Fibroblast of mammary gland (primary cell): ENCODE results near the gene KRTAP4-1.
A peak's percentile ranks its signal among the peaks of the same experiment; 100 is the strongest.
"Not testable (repeated sequence)": the region's sequence is repeated elsewhere in the genome, so short reads cannot be mapped to it uniquely, and the experiment has no call there.

Source experiments
- DNase-seq: peaks from one replicate; pipeline ENCODE4 v3.0.0-alpha.2; 2010; ENCODE audit warnings: low read depth
- H3K4me3 ChIP-seq: 2 replicates; pipeline ENCODE4 v1.5.1; 2011; ENCODE audit warnings: low read depth, mild to moderate bottlenecking, low read length, moderate library complexity; ENCODE audit not compliant: control insufficient read depth
- CTCF ChIP-seq: conservative IDR thresholded peaks from 2 replicates; pipeline ENCODE4 v1.5.1; 2011; ENCODE audit warnings: low read depth, low read length, inconsistent platforms; ENCODE audit not compliant: control insufficient read depth, insufficient read depth

KRTAP4-1 gene

GRCh38 chr17:41141361-41141760 is 43.4 kb downstream of the KRTAP4-1 start:
- no peak for TF ChIP-seq CTCF
- no peak overlapping the region for H3K4me3 ChIP-seq
- DNase-seq, result no peak

GRCh38 chr17:41140360-41141131 is 44.2 kb downstream of the KRTAP4-1 start, which contains the start of gene KRTAP4-6:
TSS of gene KRTAP4-6 (minus strand) at chr17:41140544. CDS start at chr17:41140487, 57 bp downstream.
- no peak within 1 kb of the TSS for H3K4me3 ChIP-seq
- DNase-seq, result peak; percentile 91
- TF ChIP-seq CTCF, result no peak

- not testable (repeated sequence) for H3K4me3 ChIP-seq, DNase-seq
These were observed 44.8 kb downstream of the KRTAP4-1 start for GRCh38 chr17:41139865-41140264.
